Natural killer cell (primary cell): ENCODE measurements around the gene STARD9. TPM values are rescaled to one million over a fixed set of nuclear protein-coding genes. Genes with fewer than 3 reads are reported as not detected.
"Not testable (repeated sequence)": the region's sequence is repeated elsewhere in the genome, so short reads cannot be mapped to it uniquely, and the experiment has no call there.

Experiments used
- ATAC-seq, 3 donors: fragments of 150-1000 bp in 2 of 3; fragments of 200-7000 bp in 1 of 3; cut with Tn5 transposase; 1 replicate in 1 of 3; 2 replicates in 2 of 3; pipeline ENCODE4 v1.10.0; 2021; ENCODE audit warnings: mild to moderate bottlenecking in 2 of 3, moderate library complexity in 2 of 3
- DNase-seq, 2 donors: peaks; one replicate each; pipeline versions ENCODE4 v3.0.0 to v3.0.0-alpha.2; 2013 to 2021; ENCODE audit warnings: mixed read lengths in 1 of 2
- H3K27ac ChIP-seq: one replicate; pipeline ENCODE4 v1.5.1; 2013; ENCODE audit warnings: mild to moderate bottlenecking, low read length
- H3K27me3 ChIP-seq: one replicate; pipeline ENCODE4 v1.6.1; 2013; ENCODE audit warnings: low read length; ENCODE audit not compliant: control insufficient read depth, insufficient read depth
- H3K36me3 ChIP-seq: one replicate; pipeline ENCODE4 v1.6.1; 2013; ENCODE audit warnings: low read length; ENCODE audit not compliant: control insufficient read depth, insufficient read depth
- H3K4me1 ChIP-seq: one replicate; pipeline ENCODE4 v1.6.1; 2013; ENCODE audit warnings: low read length; ENCODE audit not compliant: control insufficient read depth, insufficient read depth
- H3K4me3 ChIP-seq: one replicate; pipeline ENCODE4 v1.5.1; 2013; ENCODE audit warnings: low read length
- H3K9me3 ChIP-seq: one replicate; pipeline ENCODE4 v1.6.1; 2013; ENCODE audit warnings: low read length; ENCODE audit not compliant: control insufficient read depth, insufficient read depth
- H3K27ac Mint-ChIP-seq, 2 donors: one replicate each; pipeline ENCODE4 v1.8.0; 2022; ENCODE audit warnings: mild to moderate bottlenecking in 2 of 2, mixed read lengths in 2 of 2, moderate library complexity in 1 of 2
- H3K27me3 Mint-ChIP-seq, 2 donors: one replicate each; pipeline ENCODE4 v1.8.0; 2022; ENCODE audit warnings: low read depth in 2 of 2, mixed read lengths in 2 of 2
- H3K36me3 Mint-ChIP-seq: one replicate; pipeline ENCODE4 v1.8.0; 2022; ENCODE audit warnings: mixed read lengths
- H3K4me1 Mint-ChIP-seq, 2 donors: one replicate each; pipeline ENCODE4 v1.8.0; 2022; ENCODE audit warnings: mixed read lengths in 2 of 2
- H3K4me3 Mint-ChIP-seq: one replicate; pipeline ENCODE4 v1.8.0; 2022; ENCODE audit warnings: mild to moderate bottlenecking, moderate library complexity, mixed read lengths
- H3K9me3 Mint-ChIP-seq, 2 donors: one replicate each; pipeline ENCODE4 v1.8.0; 2022; ENCODE audit warnings: mixed read lengths in 2 of 2
- CTCF ChIP-seq: fragments of 200-600 bp; IDR thresholded peaks from one replicate; pipeline ENCODE4 v1.8.0; 2022; ENCODE audit warnings: antibody characterized with exemption
- WGBS: methylation state at CpG from one replicate; pipeline ENCODE4 v1.1.7; 2013; ENCODE audit warnings: missing lambda C conversion rate; ENCODE audit not compliant: insufficient coverage; 5-methylcytosine and 5-hydroxymethylcytosine counted together
- intact Hi-C: fragments of 100-400 bp; cut with micrococcal nuclease; formaldehyde crosslinking; loops from one replicate; pipeline ENCODE4 v1.14.2; 2022
- total RNA-seq, 4 donors: library from RNA; stranded (reverse); fragments of 120-200 nt in 1 of 4; gene quantifications; one replicate each; pipeline versions ENCODE4 v1.2.3 to v1.2.4, GENCODE V29; 2013 to 2022

Gene STARD9
- total RNA-seq, 3 donors from 2014 or later (not counting 1 experiment from before 2014, with no cell fraction given): 20.0 to 22.5 (median 20.1) TPM

- no peak for DNase-seq
- peaks cover 14% of the 10 kb centered on the region for H3K36me3 Mint-ChIP-seq
Measured at GRCh38 chr15:42759093-42759492, 183.7 kb downstream of the STARD9 start.

GRCh38 chr15:42760759-42761158, 185.4 kb downstream of the STARD9 start:
- no peak for TF ChIP-seq CTCF
- WGBS: 100% methylated on average over 1 of the region's 1 CpG
- Mint-ChIP-seq H3K4me3 (no peak overlapping the region), H3K4me1 (peaks cover 4 to 10% of the 10 kb centered on the region in 2 donors), H3K27me3 (no peaks in the 10 kb centered on the region), H3K27ac (no peak overlapping the region), H3K36me3 (peaks cover 22% of the 10 kb centered on the region), H3K9me3 (peaks cover 3 to 22% of the 10 kb centered on the region in 2 donors)
- H3K4me3 ChIP-seq: no peak overlapping the region
- intact Hi-C loops: no loop called here
- DNase-seq: no peak
- no peak for ATAC-seq
- no peaks in the 10 kb centered on the region for H3K4me1 ChIP-seq
- H3K27ac ChIP-seq: no peak overlapping the region
- H3K9me3 ChIP-seq: peaks cover 10% of the 10 kb centered on the region
- H3K27me3 ChIP-seq: no peaks in the 10 kb centered on the region
- peaks cover 2% of the 10 kb centered on the region for H3K36me3 ChIP-seq

More at GRCh38 chr15:42759093-42759492, 183.7 kb downstream of the STARD9 start:
- Histone ChIP-seq H3K27me3 (no peaks in the 10 kb centered on the region), H3K27ac (no peak overlapping the region), H3K36me3 (peaks cover 2% of the 10 kb centered on the region), H3K4me3 (no peak overlapping the region), H3K4me1 (no peaks in the 10 kb centered on the region), H3K9me3 (peaks cover 10% of the 10 kb centered on the region)
- intact Hi-C loops: no loop called here
- H3K4me3 Mint-ChIP-seq: no peak overlapping the region
- no peak overlapping the region for H3K27ac Mint-ChIP-seq
- TF ChIP-seq CTCF: no peak
- 96% methylated on average over 2 of the region's 2 CpGs for WGBS
- ATAC-seq: no peak
- peaks cover 4 to 10% of the 10 kb centered on the region in 2 donors for H3K4me1 Mint-ChIP-seq
- peaks cover 2 to 15% of the 10 kb centered on the region in 2 donors for H3K9me3 Mint-ChIP-seq
- no peaks in the 10 kb centered on the region for H3K27me3 Mint-ChIP-seq

- DNase-seq, H3K27me3 ChIP-seq, H3K4me3 ChIP-seq, H3K4me1 ChIP-seq, H3K36me3 ChIP-seq, H3K27ac ChIP-seq, H3K4me3 Mint-ChIP-seq, H3K9me3 ChIP-seq, intact Hi-C loops, H3K27me3 Mint-ChIP-seq, ATAC-seq, H3K27ac Mint-ChIP-seq, H3K4me1 Mint-ChIP-seq: not testable (repeated sequence)
- WGBS: 93% methylated on average over 2 of the region's 2 CpGs
- Mint-ChIP-seq H3K36me3 (peaks cover 33% of the 10 kb centered on the region), H3K9me3 (peaks cover 5 to 25% of the 10 kb centered on the region in 2 donors)
Measured at GRCh38 chr15:42761813-42762212, 186.4 kb downstream of the STARD9 start.

- intact Hi-C loops: not testable (repeated sequence)
Measured at GRCh38 chr15:42764154-42764731, 188.8 kb downstream of the STARD9 start.

GRCh38 chr15:42766109-42766508, 190.7 kb downstream of the STARD9 start:
- H3K27me3 Mint-ChIP-seq, ATAC-seq, H3K4me1 ChIP-seq, H3K36me3 ChIP-seq, DNase-seq, H3K4me1 Mint-ChIP-seq, H3K4me3 Mint-ChIP-seq, H3K27ac ChIP-seq, intact Hi-C loops, H3K27me3 ChIP-seq, H3K4me3 ChIP-seq, H3K27ac Mint-ChIP-seq, H3K9me3 ChIP-seq: not testable (repeated sequence)
- H3K9me3 Mint-ChIP-seq: peaks cover 3 to 17% of the 10 kb centered on the region in 2 donors
- peaks cover 30% of the 10 kb centered on the region for H3K36me3 Mint-ChIP-seq
- WGBS: 96% methylated on average over 2 of the region's 4 CpGs

More at GRCh38 chr15:42764154-42764731, 188.8 kb downstream of the STARD9 start:
- not testable (repeated sequence) for H3K27me3 ChIP-seq, ATAC-seq, H3K27ac Mint-ChIP-seq, H3K36me3 ChIP-seq, H3K27me3 Mint-ChIP-seq, DNase-seq, H3K4me3 Mint-ChIP-seq, H3K27ac ChIP-seq, H3K4me3 ChIP-seq, H3K9me3 ChIP-seq, H3K4me1 ChIP-seq
- peaks cover 8 to 12% of the 10 kb centered on the region in 2 donors for H3K4me1 Mint-ChIP-seq
- H3K9me3 Mint-ChIP-seq: peaks cover 5 to 25% of the 10 kb centered on the region in 2 donors
- WGBS: 95% methylated on average over 16 of the region's 16 CpGs
- H3K36me3 Mint-ChIP-seq: peaks cover 39% of the 10 kb centered on the region
